Stomach smooth muscle (tissue), 2 donors: Measurements from ENCODE around the gene OR9K2.

Experiments
- H3K27ac ChIP-seq: one replicate; pipeline ENCODE4 v1.7.0; 2013; ENCODE audit warnings: mild to moderate bottlenecking, low read length, inconsistent platforms
- H3K27me3 ChIP-seq, 2 donors: one replicate each; pipeline ENCODE4 v1.7.0; 2013; ENCODE audit warnings: low read length in 2 of 2; ENCODE audit not compliant: insufficient read depth in 2 of 2, control insufficient read depth in 1 of 2
- H3K36me3 ChIP-seq, 2 donors: one replicate each; pipeline ENCODE4 v1.7.0; 2013; ENCODE audit warnings: low read length in 2 of 2; ENCODE audit not compliant: control insufficient read depth in 2 of 2, insufficient read depth in 2 of 2
- H3K4me1 ChIP-seq: one replicate; pipeline ENCODE4 v1.7.0; 2013; ENCODE audit warnings: low read length; ENCODE audit not compliant: control insufficient read depth, insufficient read depth
- H3K4me3 ChIP-seq, 2 donors: one replicate each; pipeline ENCODE4 v1.7.0; 2013; ENCODE audit warnings: low read length in 2 of 2
- H3K9ac ChIP-seq, 2 donors: one replicate each; pipeline ENCODE4 v1.7.0; 2013; ENCODE audit warnings: low read length in 2 of 2, mild to moderate bottlenecking in 1 of 2
- H3K9me3 ChIP-seq, 2 donors: one replicate each; pipeline ENCODE4 v1.7.0; 2013; ENCODE audit warnings: low read length in 2 of 2; ENCODE audit not compliant: control insufficient read depth in 2 of 2
- donor health status: healthy.
- donor health status: Pancreatic carcinoma.

OR9K2 gene

DNA sequence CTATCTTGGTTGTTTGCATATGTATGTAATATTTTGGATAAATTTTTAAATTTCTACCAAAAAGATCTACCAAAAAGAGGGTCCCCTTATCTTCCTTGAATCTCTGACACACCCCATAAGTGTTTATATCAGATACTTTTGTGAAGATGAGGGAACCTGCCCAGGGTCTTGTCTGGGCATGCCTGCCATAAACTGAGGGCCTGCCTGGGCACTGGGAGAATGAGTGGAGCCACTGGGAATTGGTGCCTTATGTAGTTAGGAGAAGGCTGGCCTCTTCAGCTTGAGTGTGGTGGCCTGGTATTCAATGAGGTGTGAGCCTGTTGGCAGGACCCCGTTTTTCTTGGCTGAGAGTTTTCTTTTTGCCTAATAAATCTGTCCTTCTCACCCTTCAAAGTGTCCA, 46.5 kb downstream of the OR9K2 start:
- no peaks in the 10 kb centered on the region for H3K27me3 ChIP-seq
- no peaks in the 10 kb centered on the region for H3K9me3 ChIP-seq
- no peak overlapping the region for H3K4me3 ChIP-seq
- no peaks in the 10 kb centered on the region for H3K4me1 ChIP-seq
- H3K36me3 ChIP-seq: no peaks in the 10 kb centered on the region
- H3K27ac ChIP-seq: no peak overlapping the region
- no peak overlapping the region for H3K9ac ChIP-seq

GRCh38 chr12:55173456-55173855, 47.2 kb downstream of the OR9K2 start:
- Histone ChIP-seq H3K27me3 (no peaks in the 10 kb centered on the region), H3K27ac (no peak overlapping the region), H3K36me3 (no peaks in the 10 kb centered on the region), H3K9me3 (no peaks in the 10 kb centered on the region), H3K9ac (no peak overlapping the region), H3K4me3 (no peak overlapping the region), H3K4me1 (no peaks in the 10 kb centered on the region)
